LNCaP clone FGC (cell line): ENCODE data around the gene KRT31.

Source experiments
- DNase-seq: peaks from one replicate; pipeline ENCODE4 v3.0.0-alpha.2; 2011; ENCODE audit warnings: low read depth
- H3K4me3 ChIP-seq: 2 replicates; pipeline ENCODE4 v1.5.1; 2011; ENCODE audit warnings: mild to moderate bottlenecking, low read depth, low read length, control low read depth
- TF ChIP-seq, protein P1 (sequence below): IDR thresholded peaks from 2 replicates; pipeline ENCODE4 v1.5.1; 2012; ENCODE audit warnings: mild to moderate bottlenecking; ENCODE audit not compliant: control insufficient read depth, insufficient read depth; ENCODE audit errors: extremely low read depth

KRT31 gene

GRCh38 chr17:41411072-41411840 lies 13.8 kb upstream of the KRT31 start:
- DNase-seq = no peak
- no peak overlapping the region for H3K4me3 ChIP-seq
- TF ChIP-seq, protein P1, sequence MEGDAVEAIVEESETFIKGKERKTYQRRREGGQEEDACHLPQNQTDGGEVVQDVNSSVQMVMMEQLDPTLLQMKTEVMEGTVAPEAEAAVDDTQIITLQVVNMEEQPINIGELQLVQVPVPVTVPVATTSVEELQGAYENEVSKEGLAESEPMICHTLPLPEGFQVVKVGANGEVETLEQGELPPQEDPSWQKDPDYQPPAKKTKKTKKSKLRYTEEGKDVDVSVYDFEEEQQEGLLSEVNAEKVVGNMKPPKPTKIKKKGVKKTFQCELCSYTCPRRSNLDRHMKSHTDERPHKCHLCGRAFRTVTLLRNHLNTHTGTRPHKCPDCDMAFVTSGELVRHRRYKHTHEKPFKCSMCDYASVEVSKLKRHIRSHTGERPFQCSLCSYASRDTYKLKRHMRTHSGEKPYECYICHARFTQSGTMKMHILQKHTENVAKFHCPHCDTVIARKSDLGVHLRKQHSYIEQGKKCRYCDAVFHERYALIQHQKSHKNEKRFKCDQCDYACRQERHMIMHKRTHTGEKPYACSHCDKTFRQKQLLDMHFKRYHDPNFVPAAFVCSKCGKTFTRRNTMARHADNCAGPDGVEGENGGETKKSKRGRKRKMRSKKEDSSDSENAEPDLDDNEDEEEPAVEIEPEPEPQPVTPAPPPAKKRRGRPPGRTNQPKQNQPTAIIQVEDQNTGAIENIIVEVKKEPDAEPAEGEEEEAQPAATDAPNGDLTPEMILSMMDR = no peak

GRCh38 chr17:41407226-41407625 lies 9.8 kb upstream of the KRT31 start:
- TF ChIP-seq, protein P1 = no peak
- no peak for DNase-seq
- no peak overlapping the region for H3K4me3 ChIP-seq

- TF ChIP-seq, protein P1 = 0 out of 2 replicates have a peak, but pooled peaks have one; percentile 14
- DNase-seq = no peak
- no peak overlapping the region for H3K4me3 ChIP-seq
Observed at GRCh38 chr17:41406205-41406604, 8.8 kb upstream of the KRT31 start.

- no peak for DNase-seq
- H3K4me3 ChIP-seq = no peak overlapping the region
- TF ChIP-seq, protein P1 = no peak
Observed at GRCh38 chr17:41404024-41404671, 6.7 kb upstream of the KRT31 start.

- H3K4me3 ChIP-seq = no peak overlapping the region
- TF ChIP-seq, protein P1 = no peak
- no peak for DNase-seq
Observed at GRCh38 chr17:41403404-41404023, 6.1 kb upstream of the KRT31 start.

DNA sequence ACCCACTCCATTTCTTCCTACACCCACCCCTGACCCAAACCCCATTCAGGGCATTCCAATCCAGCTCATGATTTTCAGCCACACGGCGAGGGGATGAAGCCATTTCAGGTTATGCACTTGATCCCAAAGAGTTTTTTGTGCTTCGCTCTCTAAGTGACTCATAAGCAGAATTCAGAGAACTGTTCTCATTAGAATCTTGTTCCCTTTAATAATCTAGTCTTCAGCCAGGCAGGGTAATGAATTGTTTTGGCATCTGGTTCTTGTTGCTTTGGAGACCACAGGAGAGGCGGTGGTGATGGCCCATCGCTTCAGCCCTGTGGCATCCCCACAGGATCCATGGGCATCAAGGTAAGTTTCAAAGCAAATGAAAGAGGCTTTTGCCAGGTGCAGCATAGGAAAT lies 4.8 kb upstream of the KRT31 start:
- TF ChIP-seq, protein P1 = no peak
- H3K4me3 ChIP-seq = no peak overlapping the region
- DNase-seq = no peak
